H9 (cell line): Measurements from ENCODE around the gene ABHD11. TPM values are rescaled to one million over a fixed set of nuclear protein-coding genes. Genes with fewer than 3 reads are reported as not detected.

Source experiments
- DNase-seq: peaks from one replicate; pipeline ENCODE4 v3.0.0-alpha.2; 2017
- H2AFZ ChIP-seq: one replicate; pipeline ENCODE4 v1.6.1; 2013; ENCODE audit warnings: mild to moderate bottlenecking, low read length, control low read depth, moderate library complexity
- H2AK5ac ChIP-seq: 2 replicates; pipeline ENCODE4 v1.6.1; 2013; ENCODE audit warnings: low read length, control low read depth, mixed read lengths; ENCODE audit not compliant: insufficient read length
- H2BK120ac ChIP-seq: one replicate; pipeline ENCODE4 v1.6.1; 2013; ENCODE audit warnings: low read depth, mild to moderate bottlenecking, low read length, control low read depth, inconsistent platforms; ENCODE audit not compliant: poor library complexity, severe bottlenecking
- H2BK12ac ChIP-seq: 2 replicates; pipeline ENCODE4 v1.6.1; 2013; ENCODE audit warnings: low read length, control low read depth, mixed read lengths, low read depth; ENCODE audit not compliant: insufficient read length
- H2BK15ac ChIP-seq: 2 replicates; pipeline ENCODE4 v1.6.1; 2013; ENCODE audit warnings: low read depth, low read length, control low read depth
- H2BK20ac ChIP-seq: one replicate; pipeline ENCODE4 v1.6.1; 2013; ENCODE audit warnings: low read depth, mild to moderate bottlenecking, low read length, control low read depth, inconsistent platforms; ENCODE audit not compliant: poor library complexity, severe bottlenecking
- H2BK5ac ChIP-seq: 2 replicates; pipeline ENCODE4 v1.6.1; 2013; ENCODE audit warnings: low read length, control low read depth, mixed read lengths; ENCODE audit not compliant: insufficient read length
- H3K14ac ChIP-seq: 2 replicates; pipeline ENCODE4 v1.6.1; 2013; ENCODE audit warnings: low read length, control low read depth; ENCODE audit not compliant: insufficient read depth
- H3K18ac ChIP-seq: 2 replicates; pipeline ENCODE4 v1.6.1; 2013; ENCODE audit warnings: low read depth, mild to moderate bottlenecking, mixed read lengths, low read length, control low read depth; ENCODE audit not compliant: insufficient read length
- H3K23ac ChIP-seq: 2 replicates; pipeline ENCODE4 v1.6.1; 2013; ENCODE audit warnings: low read length, control low read depth, mixed read lengths, low read depth; ENCODE audit not compliant: insufficient read length
- H3K23me2 ChIP-seq: 2 replicates; pipeline ENCODE4 v1.6.1; 2013; ENCODE audit warnings: low read depth, mild to moderate bottlenecking, mixed read lengths, low read length, control low read depth; ENCODE audit not compliant: insufficient read length, poor library complexity, severe bottlenecking
- H3K27ac ChIP-seq: 2 replicates; pipeline ENCODE4 v1.5.1; 2013; ENCODE audit warnings: low read length, control low read depth, mixed read lengths, low read depth; ENCODE audit not compliant: insufficient read length
- H3K27me3 ChIP-seq: 2 replicates; pipeline ENCODE4 v1.6.1; 2013; ENCODE audit warnings: low read length, control low read depth, inconsistent platforms; ENCODE audit not compliant: insufficient read depth
- H3K4ac ChIP-seq: 2 replicates; pipeline ENCODE4 v1.6.1; 2013; ENCODE audit warnings: low read depth, mild to moderate bottlenecking, control low read depth, inconsistent platforms, low read length, moderate library complexity
- H3K4me1 ChIP-seq: 2 replicates; pipeline ENCODE4 v1.6.1; 2013; ENCODE audit warnings: low read length, control low read depth, inconsistent platforms; ENCODE audit not compliant: insufficient read depth
- H3K4me2 ChIP-seq: 2 replicates; pipeline ENCODE4 v1.6.1; 2013; ENCODE audit warnings: low read length, control low read depth, mixed read lengths; ENCODE audit not compliant: insufficient read length, insufficient read depth
- H3K56ac ChIP-seq: 2 replicates; pipeline ENCODE4 v1.6.1; 2013; ENCODE audit warnings: low read depth, mild to moderate bottlenecking, mixed read lengths, low read length, control low read depth; ENCODE audit not compliant: insufficient read length
- H3K79me1 ChIP-seq: 2 replicates; pipeline ENCODE4 v1.6.1; 2013; ENCODE audit warnings: low read depth, mild to moderate bottlenecking, moderate library complexity, low read length, control low read depth, inconsistent platforms; ENCODE audit not compliant: insufficient read depth, poor library complexity, severe bottlenecking
- H3K79me2 ChIP-seq: 2 replicates; pipeline ENCODE4 v1.6.1; 2013; ENCODE audit warnings: low read length, control low read depth, inconsistent platforms; ENCODE audit not compliant: insufficient read depth
- H3K9ac ChIP-seq: 2 replicates; pipeline ENCODE4 v1.6.1; 2013; ENCODE audit warnings: low read length, control low read depth, mixed read lengths; ENCODE audit not compliant: insufficient read length; ENCODE audit errors: extremely low read depth
- H3K9me3 ChIP-seq: one replicate; pipeline ENCODE4 v1.6.1; 2013; ENCODE audit warnings: low read depth, low read length, inconsistent platforms; ENCODE audit not compliant: control insufficient read depth
- H3T11ph ChIP-seq: one replicate; pipeline ENCODE4 v1.6.1; 2013; ENCODE audit warnings: mild to moderate bottlenecking, low read length, control low read depth, inconsistent platforms
- H4K20me1 ChIP-seq: one replicate; pipeline ENCODE4 v1.6.1; 2013; ENCODE audit not compliant: control insufficient read depth, insufficient read length, insufficient read depth
- H4K5ac ChIP-seq: 2 replicates; pipeline ENCODE4 v1.6.1; 2013; ENCODE audit warnings: low read depth, mild to moderate bottlenecking, mixed read lengths, low read length, control low read depth; ENCODE audit not compliant: insufficient read length
- H4K8ac ChIP-seq: replicated peaks from 2 replicates; pipeline ENCODE4 v1.6.1; 2013; ENCODE audit warnings: low read length, control low read depth, mixed read lengths, low read depth; ENCODE audit not compliant: insufficient read length
- H4K91ac ChIP-seq: 2 replicates; pipeline ENCODE4 v1.6.1; 2013; ENCODE audit warnings: low read depth, mild to moderate bottlenecking, moderate library complexity, mixed read lengths, low read length, control low read depth; ENCODE audit not compliant: insufficient read length
- H3K27ac Mint-ChIP-seq, 3 experiments: 2 replicates in 2 of 3; 3 replicates in 1 of 3; pipeline ENCODE4 v1.8.0; 2020 to 2021; ENCODE audit warnings: mixed read lengths in 3 of 3, mild to moderate bottlenecking in 1 of 3, moderate library complexity in 1 of 3
- H3K27me3 Mint-ChIP-seq: 2 replicates; pipeline ENCODE4 v1.8.0; 2021; ENCODE audit warnings: low read depth, mild to moderate bottlenecking, moderate library complexity, mixed read lengths
- H3K36me3 Mint-ChIP-seq, 3 experiments: 2 replicates in 2 of 3; 3 replicates in 1 of 3; pipeline ENCODE4 v1.8.0; 2020 to 2021; ENCODE audit warnings: low read depth in 3 of 3, mixed read lengths in 3 of 3; ENCODE audit not compliant: insufficient read depth in 1 of 3
- H3K4me1 Mint-ChIP-seq, 2 experiments: 2 replicates each; pipeline ENCODE4 v1.8.0; 2020; ENCODE audit warnings: mixed read lengths in 2 of 2
- H3K4me3 Mint-ChIP-seq, 2 experiments: 2 replicates in 1 of 2; 3 replicates in 1 of 2; pipeline ENCODE4 v1.8.0; 2020 to 2021; ENCODE audit warnings: mild to moderate bottlenecking in 2 of 2, mixed read lengths in 2 of 2, moderate library complexity in 1 of 2
- H3K9me3 Mint-ChIP-seq, 2 experiments: 2 replicates in 1 of 2; 3 replicates in 1 of 2; pipeline ENCODE4 v1.8.0; 2020; ENCODE audit warnings: mild to moderate bottlenecking in 2 of 2, mixed read lengths in 2 of 2, moderate library complexity in 1 of 2
- WGBS: extraction: QIAGEN DNeasy Blood & Tissue Kit; methylation state at CpG from one replicate; pipeline ENCODE4 v1.1.7; 2013; ENCODE audit warnings: missing lambda C conversion rate, low lambda C conversion rate, mixed read lengths; ENCODE audit not compliant: insufficient read length; ENCODE audit errors: extremely low coverage; 5-methylcytosine and 5-hydroxymethylcytosine counted together
- total RNA-seq: library from RNA; stranded (reverse); gene quantifications from 2 replicates; pipeline ENCODE4 v1.2.1, GENCODE V29; 2021
- TF ChIP-seq, protein P1 (sequence below): fragments of 200-600 bp; sonication (generic); conservative IDR thresholded peaks from 3 replicates; pipeline ENCODE4 v1.8.0; 2021; ENCODE audit warnings: antibody characterized with exemption, mild to moderate bottlenecking

ABHD11 gene
- total RNA-seq, 1 experiment from 2014 or later = 34.4 TPM

DNA sequence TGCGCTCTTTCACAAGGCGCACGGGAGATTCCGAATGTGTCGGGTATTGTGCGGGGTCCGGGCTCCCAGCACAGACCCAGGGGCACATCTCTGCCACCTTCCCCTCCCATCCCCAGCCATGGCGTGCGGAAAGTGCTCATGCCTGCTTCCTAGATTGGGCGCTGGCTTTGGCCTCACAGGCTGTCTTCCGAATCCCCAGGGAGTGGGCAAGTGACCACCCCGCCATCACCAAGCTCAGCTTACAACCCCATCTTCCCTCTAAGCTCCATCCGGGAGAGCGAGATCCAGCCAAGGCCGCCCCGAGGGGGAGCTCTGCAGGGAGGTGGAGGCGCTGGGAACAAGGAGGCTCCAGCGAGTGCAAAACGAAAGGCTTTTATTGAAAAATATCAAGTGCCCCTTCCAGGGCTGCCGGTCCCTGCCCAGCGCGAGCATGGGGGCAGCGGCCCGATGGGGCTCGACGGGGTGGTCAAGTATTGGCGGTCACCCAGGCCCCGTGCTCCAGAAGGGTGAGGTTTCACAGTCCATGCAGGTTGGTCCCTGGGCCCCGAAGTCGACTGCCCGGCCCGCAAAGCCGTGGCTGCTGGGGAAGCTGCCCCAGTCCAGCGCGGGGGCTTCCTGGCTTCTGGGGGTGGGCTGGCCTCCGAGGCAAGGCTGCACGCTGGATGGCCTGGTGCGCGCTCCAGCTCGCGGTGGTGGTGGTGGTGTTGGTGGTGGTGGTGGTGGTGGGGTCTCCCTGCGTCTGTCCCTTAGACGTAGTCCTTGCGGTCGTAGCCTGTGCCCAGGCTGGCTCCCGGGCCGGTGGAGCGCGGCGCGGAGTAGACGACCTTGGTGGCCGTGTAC lies 30.3 kb upstream of the ABHD11 start:
- Histone ChIP-seq H3K23me2 (peaks cover 19% of the 10 kb centered on the region), H3K4me2 (peak overlapping the region; percentile 73), H2AFZ (no peak overlapping the region), H3K23ac (no peak overlapping the region), H3K14ac (peak overlapping the region; percentile 88; the same call in 1 of the 2 replicates), H4K20me1 (peaks cover 3% of the 10 kb centered on the region), H4K91ac (peak overlapping the region; percentile 87), H4K8ac (no peak overlapping the region), H2BK120ac (no peak overlapping the region), H3T11ph (no peak overlapping the region), H3K27me3 (peaks cover 2% of the 10 kb centered on the region; the same call in 1 of the 2 replicates), H2BK20ac (peak overlapping the region; percentile 65), H3K79me1 (no peaks in the 10 kb centered on the region), H3K79me2 (no peaks in the 10 kb centered on the region), H3K18ac (peak overlapping the region; percentile 63), H3K4ac (no peak overlapping the region; the same call in 1 of the 2 replicates), H3K9me3 (no peaks in the 10 kb centered on the region), H4K5ac (no peak overlapping the region), H2BK5ac (no peak overlapping the region), H2BK15ac (no peak overlapping the region), H2BK12ac (no peak overlapping the region), H3K56ac (no peak overlapping the region), H2AK5ac (no peak overlapping the region), H3K9ac (no peak overlapping the region), H3K27ac (no peak overlapping the region), H3K4me1 (no peaks in the 10 kb centered on the region)
- Mint-ChIP-seq H3K9me3 (no peaks in the 10 kb centered on the region), H3K4me3 (peak overlapping the region; percentile 39 to 84; a peak in 3 of 5 replicates), H3K27ac (0 out of 7 replicates have a peak overlapping the region, but pooled peaks of 1 of the 3 experiments have one; percentile 59), H3K4me1 (peaks cover 12 to 26% of the 10 kb centered on the region in 2 experiments), H3K27me3 (peaks cover 8% of the 10 kb centered on the region), H3K36me3 (peaks cover 0 to 10% (median 4%) of the 10 kb centered on the region in 3 experiments; a peak in 3 of 7 replicates)
- no peak for DNase-seq
- TF ChIP-seq, protein P1, sequence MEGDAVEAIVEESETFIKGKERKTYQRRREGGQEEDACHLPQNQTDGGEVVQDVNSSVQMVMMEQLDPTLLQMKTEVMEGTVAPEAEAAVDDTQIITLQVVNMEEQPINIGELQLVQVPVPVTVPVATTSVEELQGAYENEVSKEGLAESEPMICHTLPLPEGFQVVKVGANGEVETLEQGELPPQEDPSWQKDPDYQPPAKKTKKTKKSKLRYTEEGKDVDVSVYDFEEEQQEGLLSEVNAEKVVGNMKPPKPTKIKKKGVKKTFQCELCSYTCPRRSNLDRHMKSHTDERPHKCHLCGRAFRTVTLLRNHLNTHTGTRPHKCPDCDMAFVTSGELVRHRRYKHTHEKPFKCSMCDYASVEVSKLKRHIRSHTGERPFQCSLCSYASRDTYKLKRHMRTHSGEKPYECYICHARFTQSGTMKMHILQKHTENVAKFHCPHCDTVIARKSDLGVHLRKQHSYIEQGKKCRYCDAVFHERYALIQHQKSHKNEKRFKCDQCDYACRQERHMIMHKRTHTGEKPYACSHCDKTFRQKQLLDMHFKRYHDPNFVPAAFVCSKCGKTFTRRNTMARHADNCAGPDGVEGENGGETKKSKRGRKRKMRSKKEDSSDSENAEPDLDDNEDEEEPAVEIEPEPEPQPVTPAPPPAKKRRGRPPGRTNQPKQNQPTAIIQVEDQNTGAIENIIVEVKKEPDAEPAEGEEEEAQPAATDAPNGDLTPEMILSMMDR = no peak
- WGBS = no CpG with 5 or more reads among the region's 53 CpGs
